T47D (cell line): Measurements from ENCODE around the gene AKAP6.
A peak's percentile ranks its signal among the peaks of the same experiment; 100 is the strongest.

Source experiments
- DNase-seq, 2 experiments: peaks; one replicate each; pipeline versions ENCODE4 v3.0.0 to v3.0.0-alpha.2; 2011 to 2012; ENCODE audit warnings: low read depth in 1 of 2, low spot score in 1 of 2
- JUND ChIP-seq: IDR thresholded peaks from 2 replicates; pipeline ENCODE4 v1.6.1; 2012; ENCODE audit warnings: low read depth
- in situ Hi-C: cut with HindIII; loops from 2 replicates; pipeline ENCODE4 v1.10.0; 2016; ENCODE audit warnings: low sequenced_read_pairs, low pct_unique_long_range_greater_than_20kb

AKAP6 gene

GRCh38 chr14:32473464-32473855 lies 144.4 kb downstream of the AKAP6 start:
- in situ Hi-C loops, result no loop called here

GRCh38 chr14:32474478-32475195 lies 145.5 kb downstream of the AKAP6 start:
- in situ Hi-C loops, result no loop called here
- TF ChIP-seq JUND, result no peak
- peak in 1 of 2 experiments; percentile 19 for DNase-seq

More at GRCh38 chr14:32473464-32473855, 144.4 kb downstream of the AKAP6 start:
- no peak for TF ChIP-seq JUND
- peak in 1 of 2 experiments; percentile 89 for DNase-seq

- in situ Hi-C loops, result no loop called here
- no peak for TF ChIP-seq JUND
- DNase-seq, result no peak
These were observed 147.4 kb downstream of the AKAP6 start for GRCh38 chr14:32476532-32476931.

- TF ChIP-seq JUND, result no peak
- in situ Hi-C loops, result no loop called here
- DNase-seq, result no peak
These were observed 148.3 kb downstream of the AKAP6 start for GRCh38 chr14:32477396-32477795.

- DNase-seq, result no peak
- TF ChIP-seq JUND, result no peak
- in situ Hi-C loops, result no loop called here
These were observed 149.0 kb downstream of the AKAP6 start for GRCh38 chr14:32478050-32478449.

- no peak for TF ChIP-seq JUND
- in situ Hi-C loops, result no loop called here
- DNase-seq, result no peak
These were observed 151.2 kb downstream of the AKAP6 start for GRCh38 chr14:32480337-32480736.

GRCh38 chr14:32481707-32482106 lies 152.6 kb downstream of the AKAP6 start:
- TF ChIP-seq JUND, result no peak
- no peak for DNase-seq
- in situ Hi-C loops, result no loop called here

GRCh38 chr14:32491416-32492016 lies 162.4 kb downstream of the AKAP6 start:
- no peak for DNase-seq
- in situ Hi-C loops, result no loop called here
- no peak for TF ChIP-seq JUND

- in situ Hi-C loops, result no loop called here
- DNase-seq, result no peak
- TF ChIP-seq JUND, result no peak
These were observed 163.4 kb downstream of the AKAP6 start for GRCh38 chr14:32492457-32492856.

GRCh38 chr14:32494609-32495434 lies 165.7 kb downstream of the AKAP6 start:
- no peak for TF ChIP-seq JUND
- DNase-seq, result no peak
- in situ Hi-C loops, result no loop called here

GRCh38 chr14:32495435-32495734 lies 166.3 kb downstream of the AKAP6 start:
- DNase-seq, result no peak
- in situ Hi-C loops, result no loop called here
- TF ChIP-seq JUND, result no peak

GRCh38 chr14:32497248-32497647 lies 168.2 kb downstream of the AKAP6 start:
- in situ Hi-C loops, result no loop called here
- TF ChIP-seq JUND, result no peak
- DNase-seq, result no peak

- peak in 1 of 2 experiments; percentile 32 for DNase-seq
- in situ Hi-C loops, result no loop called here
- TF ChIP-seq JUND, result no peak
These were observed 178.2 kb downstream of the AKAP6 start for GRCh38 chr14:32507029-32507984.
